Trophoblast cell (in vitro differentiated cells and primary cell): ENCODE results near the gene TENM3.

ENCODE experiments used
- DNase-seq, 2 donors: peaks; one replicate each; pipeline ENCODE4 v3.0.0-alpha.2; 2016
- H2AFZ ChIP-seq: 2 replicates; pipeline ENCODE4 v1.6.1; 2013; ENCODE audit warnings: low read length, moderate library complexity, mild to moderate bottlenecking; ENCODE audit not compliant: insufficient read depth, poor library complexity
- H2AK5ac ChIP-seq: 2 replicates; pipeline ENCODE4 v1.6.1; 2013; ENCODE audit warnings: mild to moderate bottlenecking, low read length
- H2BK120ac ChIP-seq: 2 replicates; pipeline ENCODE4 v1.6.1; 2013; ENCODE audit warnings: low read length, mild to moderate bottlenecking, moderate library complexity; ENCODE audit not compliant: insufficient read depth, poor library complexity
- H2BK12ac ChIP-seq: 2 replicates; pipeline ENCODE4 v1.6.1; 2013; ENCODE audit warnings: mild to moderate bottlenecking, low read length, moderate library complexity
- H2BK5ac ChIP-seq: 2 replicates; pipeline ENCODE4 v1.6.1; 2013; ENCODE audit warnings: low read length, low read depth, moderate library complexity, mild to moderate bottlenecking; ENCODE audit not compliant: poor library complexity
- H3K14ac ChIP-seq: 2 replicates; pipeline ENCODE4 v1.6.1; 2013; ENCODE audit warnings: mild to moderate bottlenecking, low read length
- H3K18ac ChIP-seq: 2 replicates; pipeline ENCODE4 v1.6.1; 2013; ENCODE audit warnings: mild to moderate bottlenecking, low read length
- H3K23ac ChIP-seq: 2 replicates; pipeline ENCODE4 v1.6.1; 2013; ENCODE audit warnings: low read length
- H3K27ac ChIP-seq: 2 replicates; pipeline ENCODE4 v1.5.1; 2013; ENCODE audit warnings: low read depth, mild to moderate bottlenecking, inconsistent platforms, low read length, moderate library complexity
- H3K27me3 ChIP-seq: 2 replicates; pipeline ENCODE4 v1.6.1; 2013; ENCODE audit warnings: inconsistent platforms, mild to moderate bottlenecking, low read length, moderate library complexity; ENCODE audit not compliant: insufficient read depth
- H3K36me3 ChIP-seq, 2 experiments: 1 replicate in 1 of 2; 2 replicates in 1 of 2; pipeline ENCODE4 v1.6.1; 2013; ENCODE audit warnings: low read length in 2 of 2, mild to moderate bottlenecking in 2 of 2, moderate library complexity in 1 of 2; ENCODE audit not compliant: insufficient read depth in 2 of 2, control insufficient read depth in 1 of 2
- H3K4ac ChIP-seq: 2 replicates; pipeline ENCODE4 v1.6.1; 2013; ENCODE audit warnings: low read depth, mild to moderate bottlenecking, low read length, moderate library complexity
- H3K4me1 ChIP-seq, 2 experiments: 1 replicate in 1 of 2; 2 replicates in 1 of 2; pipeline ENCODE4 v1.6.1; 2013; ENCODE audit warnings: low read length in 2 of 2, mild to moderate bottlenecking in 2 of 2, moderate library complexity in 1 of 2; ENCODE audit not compliant: insufficient read depth in 2 of 2, control insufficient read depth in 1 of 2
- H3K4me2 ChIP-seq: 2 replicates; pipeline ENCODE4 v1.6.1; 2013; ENCODE audit warnings: inconsistent platforms, mild to moderate bottlenecking, low read length, moderate library complexity
- H3K4me3 ChIP-seq: 2 replicates; pipeline ENCODE4 v1.5.1; 2013; ENCODE audit warnings: mild to moderate bottlenecking, low read depth, low read length, inconsistent platforms
- H3K79me1 ChIP-seq: one replicate; pipeline ENCODE4 v1.6.1; 2013; ENCODE audit warnings: low read length
- H3K79me2 ChIP-seq: 2 replicates; pipeline ENCODE4 v1.6.1; 2013; ENCODE audit warnings: low read length, mild to moderate bottlenecking; ENCODE audit not compliant: control insufficient read depth, insufficient read depth, poor library complexity
- H3K9ac ChIP-seq: 2 replicates; pipeline ENCODE4 v1.6.1; 2013; ENCODE audit warnings: mild to moderate bottlenecking, low read length
- H3K9me3 ChIP-seq: 2 replicates; pipeline ENCODE4 v1.6.1; 2013; ENCODE audit warnings: low read depth, mild to moderate bottlenecking, control low read depth, inconsistent platforms, low read length; ENCODE audit not compliant: insufficient read depth
- H4K12ac ChIP-seq: 2 replicates; pipeline ENCODE4 v1.6.1; 2013; ENCODE audit warnings: low read depth, mild to moderate bottlenecking, low read length, moderate library complexity
- H4K8ac ChIP-seq: 2 replicates; pipeline ENCODE4 v1.6.1; 2013; ENCODE audit warnings: low read depth, mild to moderate bottlenecking, low read length, moderate library complexity
- H4K91ac ChIP-seq: one replicate; pipeline ENCODE4 v1.6.1; 2013; ENCODE audit warnings: low read depth, mild to moderate bottlenecking, low read length, moderate library complexity
- WGBS: extraction: QIAGEN DNeasy Blood & Tissue Kit; methylation state at CpG from one replicate; pipeline ENCODE4 v1.1.7; 2013; ENCODE audit warnings: missing lambda C conversion rate; ENCODE audit not compliant: insufficient read length, insufficient coverage; ENCODE audit errors: extremely low coverage; 5-methylcytosine and 5-hydroxymethylcytosine counted together

TENM3 gene

GRCh38 chr4:182380771-182381181, 137.6 kb downstream of the TENM3 start:
- no peaks in the 10 kb centered on the region for H3K9me3 ChIP-seq
- H3K4me2 ChIP-seq: no peak overlapping the region
- H3K27me3 ChIP-seq: no peaks in the 10 kb centered on the region
- no peaks in the 10 kb centered on the region for H3K79me2 ChIP-seq
- no peak overlapping the region for H3K4ac ChIP-seq
- no peak overlapping the region for H4K91ac ChIP-seq
- no peak overlapping the region for H3K9ac ChIP-seq
- H3K79me1 ChIP-seq: peaks cover 2% of the 10 kb centered on the region
- H3K27ac ChIP-seq: no peak overlapping the region
- peaks cover 4 to 13% of the 10 kb centered on the region in 2 experiments for H3K36me3 ChIP-seq
- no peak overlapping the region for H2AFZ ChIP-seq
- H3K18ac ChIP-seq: no peak overlapping the region
- H3K14ac ChIP-seq: no peak overlapping the region
- H4K12ac ChIP-seq: no peak overlapping the region
- H4K8ac ChIP-seq: no peak overlapping the region
- DNase-seq: no peak
- no peak overlapping the region for H3K23ac ChIP-seq
- H2BK12ac ChIP-seq: no peak overlapping the region
- H2AK5ac ChIP-seq: no peak overlapping the region
- no peak overlapping the region for H2BK5ac ChIP-seq
- no peak overlapping the region for H2BK120ac ChIP-seq
- peaks cover 0 to 2% of the 10 kb centered on the region in 2 experiments for H3K4me1 ChIP-seq
- no peak overlapping the region for H3K4me3 ChIP-seq
- no CpG with 5 or more reads among the region's 8 CpGs for WGBS

GRCh38 chr4:182382941-182383340, 139.7 kb downstream of the TENM3 start:
- H3K4ac ChIP-seq: no peak overlapping the region
- H3K4me1 ChIP-seq: peaks cover 0 to 2% of the 10 kb centered on the region in 2 experiments
- H2BK12ac ChIP-seq: no peak overlapping the region
- peaks cover 2% of the 10 kb centered on the region for H3K79me1 ChIP-seq
- no peaks in the 10 kb centered on the region for H3K27me3 ChIP-seq
- DNase-seq: peak; percentile 41 to 77
- H3K36me3 ChIP-seq: peaks cover 11 to 21% of the 10 kb centered on the region in 2 experiments
- H3K79me2 ChIP-seq: no peaks in the 10 kb centered on the region
- no peak overlapping the region for H3K18ac ChIP-seq
- no peak overlapping the region for H4K12ac ChIP-seq
- no peak overlapping the region for H4K91ac ChIP-seq
- no peak overlapping the region for H3K23ac ChIP-seq
- H3K9ac ChIP-seq: no peak overlapping the region
- no CpG with 5 or more reads among the region's 6 CpGs for WGBS
- no peak overlapping the region for H3K4me3 ChIP-seq
- no peak overlapping the region for H2AK5ac ChIP-seq
- no peak overlapping the region for H2BK5ac ChIP-seq
- no peak overlapping the region for H2AFZ ChIP-seq
- H3K4me2 ChIP-seq: no peak overlapping the region
- H3K14ac ChIP-seq: no peak overlapping the region
- no peak overlapping the region for H2BK120ac ChIP-seq
- H3K27ac ChIP-seq: no peak overlapping the region
- no peak overlapping the region for H4K8ac ChIP-seq
- H3K9me3 ChIP-seq: no peaks in the 10 kb centered on the region

- no peaks in the 10 kb centered on the region for H3K27me3 ChIP-seq
- no peaks in the 10 kb centered on the region for H3K9me3 ChIP-seq
- H3K79me2 ChIP-seq: no peaks in the 10 kb centered on the region
- H2BK12ac ChIP-seq: no peak overlapping the region
- no peak overlapping the region for H3K4me3 ChIP-seq
- H2AK5ac ChIP-seq: no peak overlapping the region
- H3K79me1 ChIP-seq: peaks cover 2% of the 10 kb centered on the region
- H3K23ac ChIP-seq: no peak overlapping the region
- no peak overlapping the region for H4K8ac ChIP-seq
- no CpG with 5 or more reads among the region's 6 CpGs for WGBS
- H2BK120ac ChIP-seq: no peak overlapping the region
- H2BK5ac ChIP-seq: no peak overlapping the region
- peak overlapping the region; percentile 28 for H3K4me2 ChIP-seq
- no peak overlapping the region for H3K14ac ChIP-seq
- H2AFZ ChIP-seq: no peak overlapping the region
- H3K4ac ChIP-seq: no peak overlapping the region
- H4K91ac ChIP-seq: no peak overlapping the region
- H3K36me3 ChIP-seq: peaks cover 8 to 22% of the 10 kb centered on the region in 2 experiments
- DNase-seq: no peak
- no peak overlapping the region for H3K9ac ChIP-seq
- peak overlapping the region; percentile 64 for H3K27ac ChIP-seq
- peaks cover 0 to 2% of the 10 kb centered on the region in 2 experiments for H3K4me1 ChIP-seq
- H3K18ac ChIP-seq: no peak overlapping the region
- no peak overlapping the region for H4K12ac ChIP-seq
Measured at GRCh38 chr4:182384631-182385091, 141.5 kb downstream of the TENM3 start.

- Histone ChIP-seq H3K4me2 (no peak overlapping the region), H3K4me3 (no peak overlapping the region), H3K4ac (no peak overlapping the region)
Measured at GRCh38 chr4:182385897-182386296, 142.7 kb downstream of the TENM3 start.

More at GRCh38 chr4:182385897-182386296, 142.7 kb downstream of the TENM3 start:
- no peak overlapping the region for H3K18ac ChIP-seq
- no peak overlapping the region for H4K8ac ChIP-seq
- H3K27ac ChIP-seq: no peak overlapping the region
- no peak overlapping the region for H2BK5ac ChIP-seq
- H3K36me3 ChIP-seq: peaks cover 8 to 20% of the 10 kb centered on the region in 2 experiments
- H3K9me3 ChIP-seq: no peaks in the 10 kb centered on the region
- H2AFZ ChIP-seq: no peak overlapping the region
- WGBS: no CpG with 5 or more reads among the region's 2 CpGs
- H3K27me3 ChIP-seq: no peaks in the 10 kb centered on the region
- no peak overlapping the region for H2AK5ac ChIP-seq
- no peak for DNase-seq
- H2BK12ac ChIP-seq: no peak overlapping the region
- H3K23ac ChIP-seq: no peak overlapping the region
- H3K4me1 ChIP-seq: no peaks in the 10 kb centered on the region
- H3K9ac ChIP-seq: no peak overlapping the region
- H4K12ac ChIP-seq: no peak overlapping the region
- no peaks in the 10 kb centered on the region for H3K79me2 ChIP-seq
- no peak overlapping the region for H3K14ac ChIP-seq
- no peaks in the 10 kb centered on the region for H3K79me1 ChIP-seq
- no peak overlapping the region for H4K91ac ChIP-seq
- H2BK120ac ChIP-seq: no peak overlapping the region
